ENCODE measurements around the gene PGM5. TPM values are rescaled to one million over a fixed set of nuclear protein-coding genes. Genes with fewer than 3 reads are reported as not detected.

The PGM5 gene
- total and polyA plus RNA-seq, 2 of the 8 experiments (the other 6 are each of a cell fraction or from before 2014, with no cell fraction given) = not detected

GRCh38 chr9:68577774-68578591 lies 221.6 kb downstream of the PGM5 start:
- no peaks in the 10 kb centered on the region for H3K36me3 ChIP-seq (ENCODE audit: control insufficient read depth in 2 of 4, insufficient read depth in 4 of 4, low read length in 3 of 4)
- H3K23ac ChIP-seq (ENCODE audit: insufficient read length) = no peak overlapping the region
- no peak overlapping the region for H3K27ac ChIP-seq (ENCODE audit: low read depth, low read length)
- H3K4ac ChIP-seq (replicated peaks; ENCODE audit: insufficient read length, low read depth, low read length) = no peak overlapping the region
- H2AFZ ChIP-seq (ENCODE audit: low read length) = no peak overlapping the region
- no peak overlapping the region for H3K14ac ChIP-seq (ENCODE audit: insufficient read length)
- DNase-seq (ENCODE audit: low read depth in 1 of 2, low spot score in 2 of 2) = no peak
- H3K4me2 ChIP-seq (ENCODE audit: insufficient read depth in 1 of 2, low read depth in 2 of 2, low read length in 2 of 2) = no peak overlapping the region
- H3K23me2 ChIP-seq (ENCODE audit: low read depth, low read length) = no peaks in the 10 kb centered on the region
- H2AK5ac ChIP-seq (ENCODE audit: low read depth, low read length) = no peak overlapping the region
- H4K20me1 ChIP-seq (replicated peaks in 1 of 2; ENCODE audit: control insufficient read depth in 1 of 2, insufficient read depth in 2 of 2, low read length in 2 of 2) = no peaks in the 10 kb centered on the region
- POLR2A ChIA-PET (ENCODE audit: partially characterized antibody) = no interaction called here
- no peaks in the 10 kb centered on the region for H3K9me3 ChIP-seq (ENCODE audit: insufficient read depth in 2 of 2, low read depth in 1 of 2, low read length in 1 of 2)
- no peak overlapping the region for H4K5ac ChIP-seq (ENCODE audit: insufficient read length, low read depth, low read length)
- H2BK12ac ChIP-seq (ENCODE audit: low read depth, low read length) = no peak overlapping the region
- H2BK120ac ChIP-seq (replicated peaks; ENCODE audit: low read depth, low read length) = no peak overlapping the region
- H3K4me3 ChIP-seq (ENCODE audit: extremely low read depth in 1 of 4, insufficient read depth in 2 of 4, low read depth in 3 of 4, low read length in 4 of 4) = no peak overlapping the region
- no peak overlapping the region for H3K56ac ChIP-seq (replicated peaks; ENCODE audit: insufficient read length, low read depth, low read length)
- H4K8ac ChIP-seq (ENCODE audit: extremely low read depth, insufficient read depth, low read length) = no peak overlapping the region
- 87% methylated on average over 7 of the region's 7 CpGs; no CpG with 5 or more reads in 1 of the 2 experiments for WGBS, 2 experiments (ENCODE audit: extremely low coverage in 1 of 2, insufficient coverage in 1 of 2, insufficient read length in 1 of 2, insufficient replicate concordance in 2 of 2, low coverage in 1 of 2, low lambda C conversion rate in 2 of 2, missing lambda C conversion rate in 1 of 2)
- H2BK20ac ChIP-seq (ENCODE audit: low read length) = no peak overlapping the region
- H2BK5ac ChIP-seq (ENCODE audit: low read depth, low read length) = no peak overlapping the region
- H3K27me3 ChIP-seq (replicated peaks in 1 of 4; ENCODE audit: control insufficient read depth in 3 of 4, extremely low read depth in 1 of 4, insufficient read depth in 3 of 4, low read length in 3 of 4) = no peaks in the 10 kb centered on the region
- H3K79me2 ChIP-seq (ENCODE audit: control insufficient read depth in 1 of 2, insufficient read depth in 2 of 2, low read length in 2 of 2) = no peaks in the 10 kb centered on the region
- CTCF ChIA-PET (ENCODE audit: partially characterized antibody) = interaction anchor here (0.6 to 2.5 kb wide), 3 partner anchors 10 to 235 kb away, joined by 3 to 10 read pairs (median 4); no protein-coding TSS in a partner anchor
- no peak overlapping the region for H2BK15ac ChIP-seq (ENCODE audit: low read length)
- no peaks in the 10 kb centered on the region for H3K4me1 ChIP-seq (replicated peaks in 1 of 4; ENCODE audit: control insufficient read depth in 3 of 4, insufficient read depth in 4 of 4, low read length in 3 of 4)
- H4K91ac ChIP-seq (replicated peaks; ENCODE audit: insufficient read length, low read length) = no peak overlapping the region
- H3K18ac ChIP-seq (ENCODE audit: extremely low read depth, low read length) = no peak overlapping the region
- FAIRE-seq = no peak
- no peaks in the 10 kb centered on the region for H3K79me1 ChIP-seq (ENCODE audit: low read depth, low read length)
- no peak overlapping the region for H3K9ac ChIP-seq (replicated peaks in 1 of 4; ENCODE audit: extremely low read depth in 1 of 4, low read depth in 3 of 4, low read length in 3 of 4)
- TF ChIP-seq GABPA (IDR thresholded peaks at IDR 0.05; ENCODE audit: borderline replicate concordance, insufficient read depth, low read length) = no peak
- TF ChIP-seq CBX5 (IDR thresholded peaks at IDR 0.05; ENCODE audit: low read depth, low read length) = no peak
- no peak for TF ChIP-seq HDAC2 (IDR thresholded peaks at IDR 0.05; ENCODE audit: borderline replicate concordance in 1 of 2, low read depth in 2 of 2, low read length in 2 of 2)
- no peak for TF ChIP-seq RBBP5 (IDR thresholded peaks at IDR 0.05; ENCODE audit: borderline replicate concordance, low read depth, low read length)
- no peak for TF ChIP-seq CTBP2 (IDR thresholded peaks at IDR 0.05; ENCODE audit: borderline replicate concordance, insufficient read depth, insufficient read length, low read length)
- TF ChIP-seq SP1 (IDR thresholded peaks at IDR 0.05; ENCODE audit: low read depth, low read length) = no peak
- no peak for TF ChIP-seq TCF12 (IDR thresholded peaks at IDR 0.05; ENCODE audit: low read depth, low read length)
- no peak for TF ChIP-seq ASH2L (IDR thresholded peaks at IDR 0.05; ENCODE audit: low read length)
- TF ChIP-seq NRF1 (IDR thresholded peaks at IDR 0.05; ENCODE audit: low read depth, low read length) = no peak
